GM19043 (cell line): ENCODE measurements around the gene ATG101.

Experiments
- ATAC-seq: cut with Tn5 transposase; IDR thresholded peaks from one replicate; pipeline ENCODE4 v1.9.1; 2021; ENCODE audit warnings: low read depth; ENCODE audit not compliant: unreplicated experiment

The ATG101 gene

GRCh38 chr12:52074971-52075724, 5.4 kb downstream of the ATG101 start:
- no peak for ATAC-seq

- ATAC-seq: no peak
These were observed 7.0 kb downstream of the ATG101 start for GRCh38 chr12:52076811-52077210.

- no peak for ATAC-seq
These were observed 8.5 kb downstream of the ATG101 start for GRCh38 chr12:52078276-52078675.

- no peak for ATAC-seq
These were observed 10.0 kb downstream of the ATG101 start, which contains the start of gene SMIM41 for GRCh38 chr12:52079576-52080402. SMIM41 (plus strand) TSS chr12:52079704; CDS start chr12:52079780, 76 bp downstream.

GRCh38 chr12:52080403-52081251, 10.8 kb downstream of the ATG101 start:
- ATAC-seq: no peak

- peak; percentile 84 for ATAC-seq
These were observed 11.5 kb downstream of the ATG101 start for GRCh38 chr12:52081263-52081733.

- no peak for ATAC-seq
These were observed 12.4 kb downstream of the ATG101 start for GRCh38 chr12:52082026-52082668.

GRCh38 chr12:52082669-52082987, 12.8 kb downstream of the ATG101 start:
- ATAC-seq: no peak

- ATAC-seq: no peak
These were observed 13.3 kb downstream of the ATG101 start for GRCh38 chr12:52082988-52083637.

GRCh38 chr12:52083638-52083996, 13.8 kb downstream of the ATG101 start:
- no peak for ATAC-seq

GRCh38 chr12:52084491-52085231, 14.9 kb downstream of the ATG101 start:
- ATAC-seq: no peak

- ATAC-seq: no peak
These were observed 16.0 kb downstream of the ATG101 start for GRCh38 chr12:52085682-52086180.

- no peak for ATAC-seq
These were observed 16.6 kb downstream of the ATG101 start for GRCh38 chr12:52086366-52086765.

GRCh38 chr12:52086944-52087835, 17.4 kb downstream of the ATG101 start:
- no peak for ATAC-seq

- ATAC-seq: peak; percentile 61
These were observed 18.4 kb downstream of the ATG101 start for GRCh38 chr12:52087961-52088820.

GRCh38 chr12:52089491-52089890, 19.7 kb downstream of the ATG101 start:
- ATAC-seq: no peak

- no peak for ATAC-seq
These were observed 20.5 kb downstream of the ATG101 start for GRCh38 chr12:52090291-52090690.
